Kidney (tissue), 14 donors: ENCODE results near the gene RECQL5. TPM values are rescaled to one million over a fixed set of nuclear protein-coding genes. Genes with fewer than 3 reads are reported as not detected.

ENCODE experiments used
- DNase-seq, 5 donors: peaks; one replicate each; pipeline ENCODE4 v3.0.0-alpha.2; 2013 to 2020
- FAIRE-seq: peaks from 2 replicates; lab custom pipeline; 2012; peaks lifted over from hg19 to GRCh38; lab: Jason Lieb, UNC
- H3K27ac ChIP-seq, 2 donors: one replicate each; pipeline ENCODE4 v1.7.0; 2013; ENCODE audit warnings: low read depth in 2 of 2, low read length in 2 of 2, inconsistent platforms in 1 of 2
- H3K27me3 ChIP-seq: one replicate; pipeline ENCODE4 v1.7.1; 2013; ENCODE audit warnings: low read length, inconsistent platforms; ENCODE audit not compliant: control insufficient read depth, insufficient read depth
- H3K36me3 ChIP-seq, 3 donors: one replicate each; pipeline versions ENCODE4 v1.7.0 to v1.7.1; 2013; ENCODE audit warnings: low read length in 3 of 3, control low read depth in 1 of 3, inconsistent platforms in 1 of 3; ENCODE audit not compliant: insufficient read depth in 3 of 3, control insufficient read depth in 2 of 3
- H3K4me1 ChIP-seq, 3 donors: one replicate each; pipeline versions ENCODE4 v1.7.0 to v1.7.1; 2013; ENCODE audit warnings: low read length in 3 of 3, inconsistent platforms in 1 of 3, low read depth in 1 of 3; ENCODE audit not compliant: control insufficient read depth in 2 of 3, insufficient read depth in 2 of 3
- H3K4me3 ChIP-seq, 3 donors: one replicate each; pipeline versions ENCODE4 v1.7.0 to v1.8.1; 2013; ENCODE audit warnings: low read length in 3 of 3, control low read depth in 1 of 3, inconsistent platforms in 1 of 3
- H3K9ac ChIP-seq, 3 donors: one replicate each; pipeline versions ENCODE4 v1.7.0 to v1.7.1; 2013; ENCODE audit warnings: low read length in 3 of 3, control low read depth in 1 of 3, inconsistent platforms in 1 of 3
- H3K9me3 ChIP-seq, 3 donors: one replicate each; pipeline versions ENCODE4 v1.7.0 to v1.7.1; 2013; ENCODE audit warnings: low read length in 3 of 3, control low read depth in 1 of 3, inconsistent platforms in 1 of 3; ENCODE audit not compliant: control insufficient read depth in 2 of 3, insufficient read depth in 1 of 3
- intact Hi-C: fragments of 100-400 bp; cut with DNase I; formaldehyde crosslinking; loops from one replicate; pipeline ENCODE4 v1.11.1; 2022
- polyA plus RNA-seq: library from polyadenylated mRNA; stranded (reverse); fragments of 350-450 nt; fragmentation: Illumina TruSeq; extraction: RNeasy Lipid Tissue Mini Kit (QIAGEN cat#74804); gene quantifications from one replicate; pipeline ENCODE4 v1.2.3, GENCODE V29; 2014; ENCODE audit warnings: low read depth, low replicate concordance; ENCODE audit not compliant: insufficient read depth
- total RNA-seq: library from RNA; stranded (reverse); fragmentation: NEBNext Ultra II Directional; extraction: Animal tissue kit (Norgen Biotek cat#: 25700); gene quantifications from one replicate; pipeline ENCODE4 v1.2.1, GENCODE V29; 2021
- TF ChIP-seq, protein P1 (sequence below): IDR thresholded peaks from 3 replicates; pipeline ENCODE4 v1.5.1; 2012; ENCODE audit warnings: mild to moderate bottlenecking, moderate library complexity, borderline replicate concordance; ENCODE audit not compliant: insufficient read depth; ENCODE audit errors: extremely low read depth
- donor health status: control.
- donor health status: control.
- donor health status: control.
- donor health status: control.
- donor health status: control.
- donor health status: DM: yes; HTN: yes; CAD: no.
- donor health status: Normal renal cell carcinoma (clear cell type).

The RECQL5 gene
- total and polyA plus RNA-seq, 2 donors from 2014 or later = 40.0 to 51.6 TPM

DNA sequence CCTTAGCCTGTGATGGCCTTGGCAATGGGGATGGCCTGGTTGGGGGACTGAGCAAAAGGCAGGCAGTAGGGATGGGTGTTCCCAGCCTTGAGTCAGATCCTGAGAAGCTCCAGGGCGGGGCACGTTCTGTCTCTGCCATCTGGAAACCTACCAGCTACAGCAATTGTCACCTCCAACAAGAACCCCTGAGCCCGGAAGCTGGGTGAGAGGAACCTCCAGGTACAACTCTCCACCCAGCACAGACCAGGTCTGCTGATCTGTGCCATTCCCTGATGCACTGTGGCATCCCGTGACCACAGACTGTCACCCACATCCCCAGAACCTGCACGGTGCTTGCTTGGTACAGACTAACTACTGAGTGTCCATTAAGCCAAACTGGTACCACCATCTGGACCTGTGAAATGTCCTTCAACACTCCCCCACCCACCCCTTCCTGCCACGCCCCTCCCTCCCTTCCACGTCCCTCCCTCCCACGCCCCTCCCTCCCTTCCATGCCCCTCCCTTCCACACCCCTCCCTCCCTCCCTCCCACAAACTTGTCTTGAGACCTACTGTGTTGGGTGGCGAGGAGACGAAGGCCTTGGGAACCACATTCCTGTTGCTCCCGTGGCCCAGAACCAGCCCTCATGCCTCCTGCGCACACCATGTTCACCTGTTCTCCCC lies 62.8 kb downstream of the RECQL5 start:
- Histone ChIP-seq H3K27me3 (no peaks in the 10 kb centered on the region), H3K4me3 (no peak overlapping the region), H3K27ac (no peak overlapping the region), H3K9me3 (no peaks in the 10 kb centered on the region), H3K9ac (no peak overlapping the region), H3K36me3 (no peaks in the 10 kb centered on the region), H3K4me1 (no peaks in the 10 kb centered on the region)
- DNase-seq (no peak), FAIRE-seq (no peak)
- TF ChIP-seq, protein P1, sequence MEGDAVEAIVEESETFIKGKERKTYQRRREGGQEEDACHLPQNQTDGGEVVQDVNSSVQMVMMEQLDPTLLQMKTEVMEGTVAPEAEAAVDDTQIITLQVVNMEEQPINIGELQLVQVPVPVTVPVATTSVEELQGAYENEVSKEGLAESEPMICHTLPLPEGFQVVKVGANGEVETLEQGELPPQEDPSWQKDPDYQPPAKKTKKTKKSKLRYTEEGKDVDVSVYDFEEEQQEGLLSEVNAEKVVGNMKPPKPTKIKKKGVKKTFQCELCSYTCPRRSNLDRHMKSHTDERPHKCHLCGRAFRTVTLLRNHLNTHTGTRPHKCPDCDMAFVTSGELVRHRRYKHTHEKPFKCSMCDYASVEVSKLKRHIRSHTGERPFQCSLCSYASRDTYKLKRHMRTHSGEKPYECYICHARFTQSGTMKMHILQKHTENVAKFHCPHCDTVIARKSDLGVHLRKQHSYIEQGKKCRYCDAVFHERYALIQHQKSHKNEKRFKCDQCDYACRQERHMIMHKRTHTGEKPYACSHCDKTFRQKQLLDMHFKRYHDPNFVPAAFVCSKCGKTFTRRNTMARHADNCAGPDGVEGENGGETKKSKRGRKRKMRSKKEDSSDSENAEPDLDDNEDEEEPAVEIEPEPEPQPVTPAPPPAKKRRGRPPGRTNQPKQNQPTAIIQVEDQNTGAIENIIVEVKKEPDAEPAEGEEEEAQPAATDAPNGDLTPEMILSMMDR = no peak
- intact Hi-C loops = no loop called here

DNA sequence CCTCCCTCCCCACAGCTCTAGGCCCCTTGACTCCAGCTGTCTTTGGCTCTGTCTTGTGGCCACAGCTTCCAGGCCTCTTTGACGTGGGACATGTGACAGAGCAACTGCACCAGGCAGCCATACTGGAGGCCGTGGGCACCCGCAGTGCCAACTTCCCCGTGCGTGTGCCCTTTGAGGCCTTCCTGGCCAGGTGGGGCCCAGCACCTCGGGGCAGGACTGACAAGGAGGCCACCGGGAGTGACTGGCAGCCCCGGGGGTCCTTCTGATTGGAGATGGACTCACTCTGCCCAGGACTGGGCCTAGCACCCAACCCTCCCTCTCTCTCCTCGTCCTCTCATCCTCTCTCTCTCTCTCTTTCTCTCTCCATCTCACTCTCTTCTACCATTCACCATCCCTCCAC lies 63.8 kb downstream of the RECQL5 start:
- Histone ChIP-seq H3K9ac (no peak overlapping the region), H3K36me3 (no peaks in the 10 kb centered on the region), H3K4me1 (no peaks in the 10 kb centered on the region), H3K4me3 (no peak overlapping the region), H3K9me3 (no peaks in the 10 kb centered on the region), H3K27ac (no peak overlapping the region), H3K27me3 (no peaks in the 10 kb centered on the region)
- DNase-seq (no peak), FAIRE-seq (no peak)
- intact Hi-C loops = no loop called here
- TF ChIP-seq, protein P1 = no peak

DNA sequence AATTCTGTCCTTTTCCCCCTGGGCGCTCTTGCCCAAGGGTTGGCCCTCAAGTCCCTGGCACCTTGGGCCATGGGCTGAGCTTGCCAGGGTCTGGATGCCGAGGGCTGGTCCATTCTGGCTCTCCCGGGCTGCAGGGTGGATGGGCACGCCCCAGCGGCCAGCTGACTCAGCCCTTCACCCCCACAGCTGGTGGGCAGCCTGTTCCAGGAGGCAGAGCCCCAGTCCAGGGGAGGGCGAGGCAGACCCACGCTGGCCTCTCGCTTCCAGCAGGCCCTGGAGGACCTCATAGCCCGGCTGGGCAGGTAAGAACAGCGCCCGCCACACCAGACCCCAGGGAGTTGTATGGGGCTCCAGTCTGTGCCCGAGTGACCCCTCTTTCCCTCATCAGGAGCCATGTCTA lies 64.3 kb downstream of the RECQL5 start:
- TF ChIP-seq, protein P1 = no peak
- FAIRE-seq = no peak
- no peaks in the 10 kb centered on the region for H3K9me3 ChIP-seq
- H3K36me3 ChIP-seq = no peaks in the 10 kb centered on the region
- DNase-seq = peak in 1 of 5 donors; percentile 81
- H3K4me1 ChIP-seq = no peaks in the 10 kb centered on the region
- H3K4me3 ChIP-seq = no peak overlapping the region
- no peak overlapping the region for H3K9ac ChIP-seq
- intact Hi-C loops = no loop called here
- no peak overlapping the region for H3K27ac ChIP-seq
- no peaks in the 10 kb centered on the region for H3K27me3 ChIP-seq
